CD4-positive, alpha-beta T cell (primary cell): Measurements from ENCODE around the gene ZMYND10. TPM values are rescaled to one million over a fixed set of nuclear protein-coding genes. Genes with fewer than 3 reads are reported as not detected.

Experiments
- ATAC-seq: fragments of 200-7000 bp; cut with Tn5 transposase; one replicate; pipeline ENCODE4 v1.10.0; 2022; ENCODE audit warnings: mild to moderate bottlenecking; ENCODE audit not compliant: poor library complexity
- CTCF ChIA-PET: fragments of 350-600 bp; sonication (Branson Sonifier 250); formaldehyde crosslinking; loops from one replicate; lab custom pipeline; 2021; ENCODE audit warnings: antibody characterized with exemption, inconsistent platforms; lab: Charles Lee
- POLR2A ChIA-PET: fragments of 350-600 bp; sonication (Branson Sonifier 250); formaldehyde crosslinking; loops from one replicate; lab custom pipeline; 2021; ENCODE audit warnings: antibody characterized with exemption, inconsistent platforms; lab: Charles Lee
- DNase-seq, 14 experiments: peaks; one replicate each; pipeline ENCODE4 v3.0.0-alpha.2; 2013 to 2020; ENCODE audit warnings: mixed read lengths in 2 of 14
- H3K27ac ChIP-seq, 2 donors: one replicate each; pipeline versions ENCODE4 v1.5.1 to v1.7.0; 2013; ENCODE audit warnings: low read length in 2 of 2, low read depth in 1 of 2, mild to moderate bottlenecking in 1 of 2
- H3K27me3 ChIP-seq, 2 experiments: 1 replicate in 1 of 2; 2 replicates in 1 of 2; pipeline versions ENCODE4 v1.6.1 to v1.7.0; 2013; ENCODE audit warnings: low read length in 2 of 2, control low read depth in 1 of 2, mild to moderate bottlenecking in 1 of 2, moderate library complexity in 1 of 2; ENCODE audit not compliant: insufficient read depth in 2 of 2, control insufficient read depth in 1 of 2
- H3K36me3 ChIP-seq: one replicate; pipeline ENCODE4 v1.6.1; 2013; ENCODE audit warnings: low read length, control low read depth; ENCODE audit not compliant: insufficient read depth
- H3K4me1 ChIP-seq: one replicate; pipeline ENCODE4 v1.6.1; 2013; ENCODE audit warnings: low read length, control low read depth; ENCODE audit not compliant: insufficient read depth
- H3K4me3 ChIP-seq: one replicate; pipeline ENCODE4 v1.5.1; 2013; ENCODE audit warnings: mild to moderate bottlenecking, low read length, moderate library complexity
- H3K9me3 ChIP-seq, 2 experiments: 1 replicate in 1 of 2; 2 replicates in 1 of 2; pipeline versions ENCODE4 v1.6.1 to v1.7.0; 2013; ENCODE audit warnings: low read length in 2 of 2, mild to moderate bottlenecking in 2 of 2, control low read depth in 1 of 2, moderate library complexity in 1 of 2; ENCODE audit not compliant: control insufficient read depth in 1 of 2, insufficient read depth in 1 of 2
- H3K27ac Mint-ChIP-seq: one replicate; pipeline ENCODE4 v1.8.0; 2020; ENCODE audit warnings: mixed read lengths
- H3K27me3 Mint-ChIP-seq: one replicate; pipeline ENCODE4 v1.8.0; 2021; ENCODE audit warnings: mixed read lengths
- H3K36me3 Mint-ChIP-seq: one replicate; pipeline ENCODE4 v1.8.0; 2021; ENCODE audit warnings: low read depth, mixed read lengths
- H3K4me1 Mint-ChIP-seq: one replicate; pipeline ENCODE4 v1.8.0; 2021; ENCODE audit warnings: low read depth, mixed read lengths
- H3K4me3 Mint-ChIP-seq: one replicate; pipeline ENCODE4 v1.8.0; 2020; ENCODE audit warnings: mild to moderate bottlenecking, mixed read lengths
- H3K9me3 Mint-ChIP-seq: one replicate; pipeline ENCODE4 v1.8.0; 2020; ENCODE audit warnings: mixed read lengths
- intact Hi-C, 2 experiments: fragments of 100-400 bp; cut with DNase I in 1 of 2; cut with micrococcal nuclease in 1 of 2; formaldehyde crosslinking; loops; one replicate each; pipeline versions ENCODE4 v1.15.1 to v1.9.0; 2023 to 2025; cut with DNase I, micrococcal nuclease
- total RNA-seq, 174 experiments: library from RNA in 2 of 174; stranded (reverse) in 2 of 174; gene quantifications; one replicate each; pipeline ENCODE4 v1.2.3 and lab custom pipeline; 2021 to 2026
- TF ChIP-seq, protein P1 (sequence below): fragments of 200-600 bp; IDR thresholded peaks from one replicate; pipeline ENCODE4 v1.8.0; 2022; ENCODE audit warnings: antibody characterized with exemption, mild to moderate bottlenecking

The ZMYND10 gene
- total RNA-seq, 2 experiments from 2014 or later, result 1.7 to 1.8 TPM

DNA sequence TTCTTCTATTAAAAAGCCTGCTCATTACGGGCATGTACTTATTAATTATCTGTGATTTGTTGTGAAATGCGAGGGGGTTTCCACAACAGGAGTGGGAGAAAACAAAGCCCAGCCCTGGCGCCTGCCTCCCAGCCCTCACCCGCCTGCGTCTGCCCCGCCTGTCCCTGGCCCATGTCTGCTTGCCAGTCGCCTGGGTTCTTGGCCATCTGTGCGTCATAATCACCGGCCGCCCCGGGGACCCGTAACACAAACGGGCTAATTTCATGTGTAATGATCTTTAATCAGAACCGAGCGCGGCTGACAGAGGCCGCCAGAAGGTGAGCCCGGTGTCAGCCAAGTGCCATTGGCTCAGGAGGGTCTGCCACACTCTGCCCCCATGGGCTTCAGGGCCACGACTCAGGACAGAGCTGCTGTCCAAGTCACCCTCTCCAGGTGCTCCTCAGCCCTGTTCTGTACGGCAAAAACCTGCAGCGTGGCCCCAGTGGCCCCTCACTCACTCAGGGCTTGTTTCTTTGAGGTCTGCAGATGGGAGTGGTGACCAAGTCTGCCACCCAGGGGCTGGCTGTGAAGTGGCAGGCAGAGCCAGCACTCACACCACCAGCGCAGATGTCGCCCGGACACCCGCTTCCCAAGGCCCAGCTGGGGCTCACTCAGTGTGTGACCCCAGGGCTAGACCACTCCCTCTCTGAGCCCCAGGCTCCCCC lies 42.6 kb upstream of the ZMYND10 start:
- Histone ChIP-seq H3K4me1 (no peaks in the 10 kb centered on the region), H3K4me3 (no peak overlapping the region), H3K27me3 (no peaks in the 10 kb centered on the region), H3K27ac (no peak overlapping the region), H3K9me3 (no peaks in the 10 kb centered on the region), H3K36me3 (no peaks in the 10 kb centered on the region)
- ChIA-PET POLR2A (no interaction called here), CTCF (no interaction called here)
- ATAC-seq, result no peak
- Mint-ChIP-seq H3K36me3 (no peaks in the 10 kb centered on the region), H3K4me3 (no peak overlapping the region), H3K27ac (no peak overlapping the region), H3K9me3 (no peaks in the 10 kb centered on the region), H3K27me3 (no peaks in the 10 kb centered on the region), H3K4me1 (no peaks in the 10 kb centered on the region)
- DNase-seq, result no peak
- intact Hi-C loops, result no loop called here
- TF ChIP-seq, protein P1, sequence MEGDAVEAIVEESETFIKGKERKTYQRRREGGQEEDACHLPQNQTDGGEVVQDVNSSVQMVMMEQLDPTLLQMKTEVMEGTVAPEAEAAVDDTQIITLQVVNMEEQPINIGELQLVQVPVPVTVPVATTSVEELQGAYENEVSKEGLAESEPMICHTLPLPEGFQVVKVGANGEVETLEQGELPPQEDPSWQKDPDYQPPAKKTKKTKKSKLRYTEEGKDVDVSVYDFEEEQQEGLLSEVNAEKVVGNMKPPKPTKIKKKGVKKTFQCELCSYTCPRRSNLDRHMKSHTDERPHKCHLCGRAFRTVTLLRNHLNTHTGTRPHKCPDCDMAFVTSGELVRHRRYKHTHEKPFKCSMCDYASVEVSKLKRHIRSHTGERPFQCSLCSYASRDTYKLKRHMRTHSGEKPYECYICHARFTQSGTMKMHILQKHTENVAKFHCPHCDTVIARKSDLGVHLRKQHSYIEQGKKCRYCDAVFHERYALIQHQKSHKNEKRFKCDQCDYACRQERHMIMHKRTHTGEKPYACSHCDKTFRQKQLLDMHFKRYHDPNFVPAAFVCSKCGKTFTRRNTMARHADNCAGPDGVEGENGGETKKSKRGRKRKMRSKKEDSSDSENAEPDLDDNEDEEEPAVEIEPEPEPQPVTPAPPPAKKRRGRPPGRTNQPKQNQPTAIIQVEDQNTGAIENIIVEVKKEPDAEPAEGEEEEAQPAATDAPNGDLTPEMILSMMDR, result no peak

- H3K4me3 ChIP-seq, result no peak overlapping the region
- CTCF ChIA-PET, result no interaction called here
- TF ChIP-seq, protein P1, result no peak
- H3K27ac ChIP-seq, result no peak overlapping the region
- H3K36me3 Mint-ChIP-seq, result no peaks in the 10 kb centered on the region
- no peak overlapping the region for H3K4me3 Mint-ChIP-seq
- ATAC-seq, result no peak
- POLR2A ChIA-PET, result no interaction called here
- H3K9me3 ChIP-seq, result no peaks in the 10 kb centered on the region
- H3K27ac Mint-ChIP-seq, result no peak overlapping the region
- H3K36me3 ChIP-seq, result no peaks in the 10 kb centered on the region
- H3K4me1 ChIP-seq, result no peaks in the 10 kb centered on the region
- no peaks in the 10 kb centered on the region for H3K4me1 Mint-ChIP-seq
- intact Hi-C loops, result no loop called here
- H3K27me3 ChIP-seq, result no peaks in the 10 kb centered on the region
- DNase-seq, result no peak
- no peaks in the 10 kb centered on the region for H3K9me3 Mint-ChIP-seq
- H3K27me3 Mint-ChIP-seq, result no peaks in the 10 kb centered on the region
These were observed 40.2 kb upstream of the ZMYND10 start for GRCh38 chr3:50385754-50386153.

DNA sequence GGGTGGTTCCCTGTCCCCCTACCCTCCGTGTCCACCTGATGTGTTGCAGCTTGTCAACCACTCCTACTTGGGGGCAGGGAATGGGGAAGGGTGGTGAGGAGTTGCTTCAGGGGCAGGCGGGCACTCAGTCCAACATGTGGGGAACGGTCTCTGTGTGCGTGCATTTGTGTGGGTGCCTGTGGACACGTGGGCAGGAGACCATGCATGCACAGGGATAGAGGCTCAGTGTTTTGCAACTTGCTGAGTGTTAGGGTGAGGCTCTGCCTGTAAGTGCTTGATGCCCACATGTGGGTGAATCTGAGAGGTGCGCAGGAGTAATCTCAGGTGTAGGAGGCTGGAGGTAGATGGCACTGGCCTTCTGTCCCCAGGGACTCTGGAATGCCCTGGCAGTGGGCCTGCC lies 38.2 kb upstream of the ZMYND10 start:
- TF ChIP-seq, protein P1, result no peak
- H3K9me3 ChIP-seq, result no peaks in the 10 kb centered on the region
- no peaks in the 10 kb centered on the region for H3K4me1 Mint-ChIP-seq
- ATAC-seq (no peak), DNase-seq (no peak)
- H3K9me3 Mint-ChIP-seq, result no peaks in the 10 kb centered on the region
- H3K4me1 ChIP-seq, result no peaks in the 10 kb centered on the region
- CTCF ChIA-PET, result no interaction called here
- H3K27ac ChIP-seq, result no peak overlapping the region
- H3K27ac Mint-ChIP-seq, result no peak overlapping the region
- no peaks in the 10 kb centered on the region for H3K36me3 Mint-ChIP-seq
- POLR2A ChIA-PET, result no interaction called here
- H3K27me3 Mint-ChIP-seq, result no peaks in the 10 kb centered on the region
- intact Hi-C loops, result no loop called here
- no peaks in the 10 kb centered on the region for H3K36me3 ChIP-seq
- no peaks in the 10 kb centered on the region for H3K27me3 ChIP-seq
- H3K4me3 Mint-ChIP-seq, result no peak overlapping the region
- H3K4me3 ChIP-seq, result no peak overlapping the region
